ENCODE data around the gene P3H4. TPM values are rescaled to one million over a fixed set of nuclear protein-coding genes. Genes with fewer than 3 reads are reported as not detected.

P3H4 gene
- polyA plus RNA-seq, 1 donor (not counting 4 experiments of a cell fraction or from before 2014, with no cell fraction given), result 4.2 TPM

DNA sequence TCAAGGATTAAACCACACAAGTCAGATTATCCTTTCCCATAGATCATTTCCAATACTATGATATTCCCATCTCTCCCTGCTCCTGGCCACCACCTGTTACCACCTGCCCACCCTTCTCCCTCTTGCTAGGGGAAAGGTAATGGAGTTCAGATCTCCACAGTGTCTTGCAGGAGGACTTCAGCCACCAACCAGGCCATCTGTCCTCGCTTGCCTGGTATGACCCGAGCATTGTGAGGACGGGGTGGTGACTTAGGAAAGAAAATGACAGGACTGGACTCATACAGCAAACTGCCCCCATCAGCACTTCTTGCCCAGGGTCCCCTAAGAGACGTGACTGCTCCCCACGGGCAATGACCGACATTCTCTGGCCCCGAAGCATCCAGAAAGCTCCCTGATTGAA, 11.8 kb upstream of the P3H4 start:
- H4K20me1 ChIP-seq (ENCODE audit: control insufficient read depth, extremely low read depth, insufficient read depth, low read length), result no peaks in the 10 kb centered on the region
- no peak for FAIRE-seq

DNA sequence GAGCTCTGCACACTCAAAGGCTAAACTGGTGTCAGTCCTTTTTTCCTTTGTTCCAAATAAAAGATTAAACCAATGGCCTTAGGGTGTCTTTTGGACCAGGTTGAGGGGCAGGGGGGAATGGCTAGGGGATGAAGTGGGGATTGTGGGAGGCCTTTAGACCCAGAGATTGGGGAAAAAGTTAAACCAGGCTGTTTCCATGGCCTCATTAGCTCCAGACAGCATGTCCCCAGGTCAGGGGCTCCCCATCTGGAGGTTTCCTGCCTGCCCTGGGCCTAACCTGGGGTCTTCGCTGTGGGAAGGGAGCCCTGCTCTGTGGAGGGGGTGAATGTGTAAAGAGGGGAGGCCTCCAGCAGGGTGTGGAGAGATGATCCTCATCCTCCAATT, 11.4 kb upstream of the P3H4 start:
- Histone ChIP-seq H3K79me2 (ENCODE audit: control insufficient read depth, insufficient read depth, low read length) (no peaks in the 10 kb centered on the region), H3K9ac (ENCODE audit: control insufficient read depth, extremely low read depth, insufficient read depth, low read length) (no peak overlapping the region), H3K9me3 (ENCODE audit: control insufficient read depth, low read depth, low read length) (no peaks in the 10 kb centered on the region), H3K27ac (ENCODE audit: control insufficient read depth, insufficient read depth, low read length) (no peak overlapping the region), H2AFZ (ENCODE audit: control insufficient read depth, low read length) (no peak overlapping the region), H3K4me1 (ENCODE audit: control insufficient read depth, extremely low read depth, insufficient read depth, low read length) (no peaks in the 10 kb centered on the region), H4K20me1 (ENCODE audit: control insufficient read depth, extremely low read depth, insufficient read depth, low read length) (no peaks in the 10 kb centered on the region), H3K4me3 (ENCODE audit: control insufficient read depth in 2 of 3, extremely low read depth in 1 of 3, insufficient read depth in 2 of 3, low read depth in 1 of 3, low read length in 3 of 3) (no peak overlapping the region), H3K4me2 (ENCODE audit: control insufficient read depth, extremely low read depth, insufficient read depth, low read depth, low read length) (no peak overlapping the region), H3K9me1 (ENCODE audit: control insufficient read depth, extremely low read depth, insufficient read depth, low read length) (no peaks in the 10 kb centered on the region), H3K36me3 (ENCODE audit: control insufficient read depth in 2 of 2, extremely low read depth in 1 of 2, insufficient read depth in 2 of 2, low read length in 2 of 2) (peaks cover 0 to 8% of the 10 kb centered on the region in 2 experiments), H3K27me3 (ENCODE audit: control insufficient read depth, extremely low read depth, insufficient read depth, low read length) (peaks cover 9% of the 10 kb centered on the region)
- DNase-seq (ENCODE audit: low read depth, low spot score) (no peak), FAIRE-seq (no peak)
- TF ChIP-seq, protein P1, sequence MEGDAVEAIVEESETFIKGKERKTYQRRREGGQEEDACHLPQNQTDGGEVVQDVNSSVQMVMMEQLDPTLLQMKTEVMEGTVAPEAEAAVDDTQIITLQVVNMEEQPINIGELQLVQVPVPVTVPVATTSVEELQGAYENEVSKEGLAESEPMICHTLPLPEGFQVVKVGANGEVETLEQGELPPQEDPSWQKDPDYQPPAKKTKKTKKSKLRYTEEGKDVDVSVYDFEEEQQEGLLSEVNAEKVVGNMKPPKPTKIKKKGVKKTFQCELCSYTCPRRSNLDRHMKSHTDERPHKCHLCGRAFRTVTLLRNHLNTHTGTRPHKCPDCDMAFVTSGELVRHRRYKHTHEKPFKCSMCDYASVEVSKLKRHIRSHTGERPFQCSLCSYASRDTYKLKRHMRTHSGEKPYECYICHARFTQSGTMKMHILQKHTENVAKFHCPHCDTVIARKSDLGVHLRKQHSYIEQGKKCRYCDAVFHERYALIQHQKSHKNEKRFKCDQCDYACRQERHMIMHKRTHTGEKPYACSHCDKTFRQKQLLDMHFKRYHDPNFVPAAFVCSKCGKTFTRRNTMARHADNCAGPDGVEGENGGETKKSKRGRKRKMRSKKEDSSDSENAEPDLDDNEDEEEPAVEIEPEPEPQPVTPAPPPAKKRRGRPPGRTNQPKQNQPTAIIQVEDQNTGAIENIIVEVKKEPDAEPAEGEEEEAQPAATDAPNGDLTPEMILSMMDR (optimal IDR thresholded peaks at IDR 0.05 in 1 of 3, IDR thresholded peaks at IDR 0.05 in 1 of 3, conservative IDR thresholded peaks at IDR 0.05 in 1 of 3; ENCODE audit: extremely low read depth in 1 of 3, insufficient read depth in 2 of 3, low read length in 3 of 3), result no peak
- TF ChIP-seq EZH2 (IDR thresholded peaks at IDR 0.05; ENCODE audit: low read length), result no peak
- dilution Hi-C loops (cut with MboI; ENCODE audit: extremely low pct_ligation_motif_present, low sequenced_read_pairs), result no loop called here

More for the DNA sequence above, 11.8 kb upstream of the P3H4 start:
- H3K4me1 ChIP-seq (ENCODE audit: control insufficient read depth, extremely low read depth, insufficient read depth, low read length), result no peaks in the 10 kb centered on the region
- H3K27ac ChIP-seq (ENCODE audit: control insufficient read depth, insufficient read depth, low read length), result no peak overlapping the region
- H3K36me3 ChIP-seq (ENCODE audit: control insufficient read depth in 2 of 2, extremely low read depth in 1 of 2, insufficient read depth in 2 of 2, low read length in 2 of 2), result peaks cover 2 to 8% of the 10 kb centered on the region in 2 experiments
- no peak overlapping the region for H3K4me2 ChIP-seq (ENCODE audit: control insufficient read depth, extremely low read depth, insufficient read depth, low read depth, low read length)
- no peaks in the 10 kb centered on the region for H3K79me2 ChIP-seq (ENCODE audit: control insufficient read depth, insufficient read depth, low read length)
- dilution Hi-C loops (cut with MboI; ENCODE audit: extremely low pct_ligation_motif_present, low sequenced_read_pairs), result no loop called here
- DNase-seq (ENCODE audit: low read depth, low spot score), result no peak
- TF ChIP-seq, protein P1 (optimal IDR thresholded peaks at IDR 0.05 in 1 of 3, IDR thresholded peaks at IDR 0.05 in 1 of 3, conservative IDR thresholded peaks at IDR 0.05 in 1 of 3; ENCODE audit: extremely low read depth in 1 of 3, insufficient read depth in 2 of 3, low read length in 3 of 3), result no peak
- no peak for TF ChIP-seq EZH2 (IDR thresholded peaks at IDR 0.05; ENCODE audit: low read length)
- no peak overlapping the region for H3K9ac ChIP-seq (ENCODE audit: control insufficient read depth, extremely low read depth, insufficient read depth, low read length)
- H3K4me3 ChIP-seq (ENCODE audit: control insufficient read depth in 2 of 3, extremely low read depth in 1 of 3, insufficient read depth in 2 of 3, low read depth in 1 of 3, low read length in 3 of 3), result no peak overlapping the region
- peaks cover 9% of the 10 kb centered on the region for H3K27me3 ChIP-seq (ENCODE audit: control insufficient read depth, extremely low read depth, insufficient read depth, low read length)
- no peaks in the 10 kb centered on the region for H3K9me3 ChIP-seq (ENCODE audit: control insufficient read depth, low read depth, low read length)
- no peaks in the 10 kb centered on the region for H3K9me1 ChIP-seq (ENCODE audit: control insufficient read depth, extremely low read depth, insufficient read depth, low read length)
- H2AFZ ChIP-seq (ENCODE audit: control insufficient read depth, low read length), result no peak overlapping the region
